HG03378 (cell line): ENCODE results near the gene KIFC1.
A peak's percentile ranks its signal among the peaks of the same experiment; 100 is the strongest.
"Not testable (repeated sequence)": the region's sequence is repeated elsewhere in the genome, so short reads cannot be mapped to it uniquely, and the experiment has no call there.

Experiments used
- ATAC-seq: cut with Tn5 transposase; IDR thresholded peaks from one replicate; pipeline ENCODE4 v1.9.1; 2021; ENCODE audit warnings: mild to moderate bottlenecking, moderate library complexity; ENCODE audit not compliant: unreplicated experiment

KIFC1 gene

GRCh38 chr6:33391278-33391921 lies at the start of gene KIFC1:
Gene KIFC1, plus strand, starts transcription at chr6:33391823. Its CDS starts 163 bp downstream, at chr6:33391986.
- ATAC-seq: peak; percentile 79

GRCh38 chr6:33343606-33343952 lies 48.0 kb upstream of the KIFC1 start:
- not testable (repeated sequence) for ATAC-seq

- peak; percentile 42 for ATAC-seq
Observed at GRCh38 chr6:33343953-33344611, 47.5 kb upstream of the KIFC1 start.

DNA sequence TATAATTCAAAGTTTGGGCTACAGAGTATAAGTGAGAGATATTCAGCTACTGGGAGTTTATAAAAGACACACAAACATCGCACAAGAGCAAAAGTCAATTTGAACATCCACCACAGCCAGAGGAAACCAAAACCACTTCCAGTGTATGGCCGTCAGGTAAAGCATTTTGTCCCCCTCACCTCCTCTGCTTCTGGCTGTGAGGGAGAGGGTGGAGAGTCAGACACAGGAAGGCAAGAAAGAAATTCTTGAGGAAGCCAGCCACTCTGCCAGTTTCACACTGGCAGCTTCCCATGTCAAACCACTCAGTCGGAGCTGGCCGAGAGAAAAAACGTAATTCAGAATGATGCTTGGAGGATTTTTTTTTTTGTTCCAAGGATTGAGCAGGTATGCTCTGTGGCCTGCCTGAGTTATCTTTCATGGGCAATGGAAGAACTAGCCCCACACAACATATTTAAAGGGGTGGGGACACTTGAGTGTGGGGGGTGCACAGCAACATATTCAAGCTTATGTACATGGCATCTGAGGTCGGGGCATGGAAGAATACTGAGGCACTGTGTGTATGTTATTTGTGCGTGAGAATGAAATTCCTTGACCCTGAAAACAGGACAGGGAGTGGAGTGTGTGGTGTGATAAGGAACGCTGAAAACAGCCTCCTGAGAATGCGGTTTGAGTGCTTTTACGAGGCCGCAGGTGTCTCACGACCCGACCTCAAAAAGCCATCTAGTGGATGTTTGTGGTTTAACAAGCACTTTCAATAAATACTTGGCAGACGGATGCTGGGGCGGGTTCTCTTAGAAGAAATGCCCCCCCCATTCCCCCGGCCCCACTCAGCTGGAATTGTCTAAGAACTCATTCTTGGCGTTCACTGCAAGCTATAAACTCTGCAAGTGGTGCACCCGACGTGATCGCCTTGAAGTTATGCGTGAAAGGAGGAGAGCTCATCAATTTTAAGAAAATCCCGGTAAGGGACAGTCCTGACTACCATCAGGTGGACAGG lies 46.6 kb upstream of the KIFC1 start:
- no peak for ATAC-seq

- not testable (repeated sequence) for ATAC-seq
Observed at GRCh38 chr6:33346972-33347371, 44.7 kb upstream of the KIFC1 start.

GRCh38 chr6:33347816-33348215 lies 43.8 kb upstream of the KIFC1 start:
- no peak for ATAC-seq

DNA sequence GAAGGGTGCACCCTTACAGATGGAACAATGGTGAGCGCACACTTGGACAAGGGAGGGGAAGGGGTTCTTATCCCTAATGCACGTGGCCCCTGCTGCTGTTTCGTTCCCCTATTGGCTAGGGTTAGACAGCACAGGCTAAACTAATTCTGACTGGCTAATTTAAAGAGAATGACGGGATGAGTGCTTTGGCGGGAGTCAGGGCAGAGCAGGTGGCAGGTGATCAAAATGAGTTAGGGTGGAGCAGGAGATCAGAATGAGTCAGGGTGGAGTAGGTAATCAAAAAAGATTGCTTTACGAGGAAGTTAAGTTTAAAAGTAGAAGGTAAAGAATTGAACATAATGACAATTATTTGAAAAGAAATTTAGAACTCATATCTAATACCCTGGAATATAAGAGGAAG lies 35.8 kb upstream of the KIFC1 start:
- not testable (repeated sequence) for ATAC-seq

GRCh38 chr6:33356295-33356694 lies 35.3 kb upstream of the KIFC1 start:
- ATAC-seq: no peak

DNA sequence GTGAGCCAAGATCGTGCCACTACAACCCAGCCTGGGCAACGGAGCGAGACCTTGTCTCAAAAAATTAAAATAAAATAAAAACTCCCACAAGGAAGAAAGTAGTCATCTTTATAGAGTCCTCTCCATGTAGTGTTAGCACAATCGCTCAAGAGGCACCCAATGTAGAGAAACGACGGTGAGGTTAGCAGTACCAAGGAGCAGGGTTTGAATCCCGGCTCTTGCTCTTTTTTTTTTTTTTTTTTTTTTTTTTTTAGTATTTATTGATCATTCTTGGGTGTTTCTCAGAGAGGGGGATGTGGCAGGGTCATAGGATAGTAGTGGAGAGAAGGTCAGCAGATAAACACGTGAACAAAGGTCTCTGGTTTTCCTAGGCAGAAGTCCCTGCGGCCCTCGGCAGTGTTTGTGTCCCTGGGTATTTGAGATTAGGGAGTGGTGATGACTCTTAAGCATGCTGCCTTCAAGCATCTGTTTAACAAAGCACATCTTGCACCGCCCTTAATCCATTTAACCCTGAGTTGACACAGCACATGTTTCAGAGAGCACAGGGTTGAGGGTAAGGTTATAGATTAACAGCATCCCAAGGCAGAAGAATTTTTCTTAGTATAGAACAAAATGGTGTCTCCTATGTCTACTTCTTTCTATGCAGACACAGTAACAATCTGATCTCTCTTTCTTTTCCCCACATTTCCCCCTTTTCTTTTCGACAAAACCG lies 34.3 kb upstream of the KIFC1 start:
- ATAC-seq: not testable (repeated sequence)

GRCh38 chr6:33359331-33359730 lies 32.3 kb upstream of the KIFC1 start:
- no peak for ATAC-seq

GRCh38 chr6:33363486-33363885 lies 28.1 kb upstream of the KIFC1 start:
- ATAC-seq: not testable (repeated sequence)

- not testable (repeated sequence) for ATAC-seq
Observed at GRCh38 chr6:33364475-33365205, 27.0 kb upstream of the KIFC1 start.

DNA sequence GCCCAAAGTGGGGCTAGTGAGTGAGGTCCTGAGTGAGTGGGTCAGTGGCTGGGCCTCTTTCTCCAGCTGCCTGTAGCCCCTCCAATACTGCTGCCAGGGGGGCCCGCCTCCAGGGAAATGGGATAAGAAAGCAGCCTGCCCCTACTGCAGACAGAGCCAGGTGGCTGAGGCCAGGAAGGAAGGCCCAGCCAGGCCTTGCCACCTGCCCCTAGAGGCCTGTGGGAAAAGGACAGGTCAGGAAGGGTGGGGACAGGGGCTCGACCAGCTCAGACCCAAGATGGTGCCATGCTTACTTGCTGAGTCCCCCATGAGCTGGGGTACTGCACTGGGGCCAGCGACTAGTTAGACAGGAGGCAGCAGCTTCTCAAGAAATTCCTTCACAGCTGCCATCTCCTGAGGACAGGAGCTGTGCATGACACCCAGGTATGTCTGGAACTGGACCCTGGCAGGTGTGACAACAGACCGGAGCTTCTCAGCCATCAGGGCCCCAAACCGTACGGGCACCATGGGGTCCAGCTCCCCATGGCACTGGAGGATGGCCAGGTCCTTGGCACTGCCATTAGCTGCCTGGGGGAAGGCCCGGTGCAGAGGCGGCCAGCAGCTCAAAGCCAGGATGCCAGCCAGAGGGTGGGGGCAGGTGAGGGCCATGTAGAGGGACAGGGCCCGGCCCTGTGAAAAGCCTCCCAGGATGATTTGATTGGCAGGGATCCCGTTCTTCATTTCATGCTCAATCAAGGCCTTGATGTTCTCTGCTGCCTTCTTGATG lies 26.2 kb upstream of the KIFC1 start:
- ATAC-seq: not testable (repeated sequence)

- no peak for ATAC-seq
Observed at GRCh38 chr6:33367009-33367714, 24.5 kb upstream of the KIFC1 start.

DNA sequence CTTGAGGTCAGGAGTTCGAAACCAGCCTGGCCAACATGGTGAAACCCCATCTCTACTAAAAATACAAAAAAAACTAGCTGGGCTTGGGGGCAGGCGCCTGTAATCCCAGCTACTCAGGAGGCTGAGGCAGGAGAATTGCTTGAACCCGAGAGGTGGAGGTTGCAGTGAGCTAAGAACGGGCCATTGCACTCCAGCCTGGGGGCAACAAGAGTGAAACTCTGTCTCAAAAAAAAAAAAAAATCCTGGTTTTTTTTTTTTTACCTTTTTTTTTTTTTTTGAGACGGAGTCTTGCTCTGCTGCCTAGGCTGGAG lies 24.0 kb upstream of the KIFC1 start:
- ATAC-seq: not testable (repeated sequence)

DNA sequence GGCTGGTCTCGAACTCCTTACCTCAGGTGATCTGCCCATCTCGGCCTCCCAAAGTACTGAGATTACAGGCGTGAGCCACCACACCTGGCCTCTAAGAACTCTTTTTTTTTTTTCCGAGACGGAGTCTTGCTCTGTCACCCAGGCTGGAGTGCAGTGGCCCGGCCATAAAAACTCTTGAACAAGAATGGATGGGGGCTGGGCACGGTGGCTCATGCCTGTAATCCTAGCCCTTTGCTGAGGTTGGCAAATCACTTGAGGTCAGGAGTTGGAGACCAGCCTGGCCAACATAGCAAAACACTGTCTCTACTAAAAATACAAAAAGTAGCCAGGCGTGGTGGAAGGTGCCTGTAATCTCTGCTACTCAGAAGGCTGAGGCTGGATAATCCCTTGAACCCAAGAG lies 19.7 kb upstream of the KIFC1 start:
- not testable (repeated sequence) for ATAC-seq

- ATAC-seq: no peak
Observed at GRCh38 chr6:33372526-33373123, 19.0 kb upstream of the KIFC1 start.
